Glutamatergic neuron (in vitro differentiated cells): Measurements from ENCODE around the gene C22orf15. TPM values are rescaled to one million over a fixed set of nuclear protein-coding genes. Genes with fewer than 3 reads are reported as not detected.

ENCODE experiments used
- DNase-seq: peaks from one replicate; pipeline ENCODE4 v3.0.0; 2022
- H3K27ac Mint-ChIP-seq: one replicate; pipeline ENCODE4 v1.8.0; 2020; ENCODE audit warnings: mild to moderate bottlenecking, mixed read lengths, inconsistent platforms; ENCODE audit not compliant: unreplicated experiment
- H3K27me3 Mint-ChIP-seq: one replicate; pipeline ENCODE4 v1.8.0; 2020; ENCODE audit warnings: mild to moderate bottlenecking, moderate library complexity, mixed read lengths, inconsistent platforms; ENCODE audit not compliant: unreplicated experiment
- H3K36me3 Mint-ChIP-seq: one replicate; pipeline ENCODE4 v1.8.0; 2020; ENCODE audit warnings: mild to moderate bottlenecking, mixed read lengths, inconsistent platforms; ENCODE audit not compliant: unreplicated experiment
- H3K4me1 Mint-ChIP-seq: one replicate; pipeline ENCODE4 v1.8.0; 2020; ENCODE audit warnings: mild to moderate bottlenecking, low read depth, mixed read lengths, inconsistent platforms; ENCODE audit not compliant: unreplicated experiment
- H3K4me3 Mint-ChIP-seq: one replicate; pipeline ENCODE4 v1.8.0; 2020; ENCODE audit warnings: mild to moderate bottlenecking, mixed read lengths, inconsistent platforms; ENCODE audit not compliant: unreplicated experiment
- H3K9me3 Mint-ChIP-seq: one replicate; pipeline ENCODE4 v1.8.0; 2020; ENCODE audit warnings: mild to moderate bottlenecking, moderate library complexity, mixed read lengths, inconsistent platforms; ENCODE audit not compliant: unreplicated experiment
- CTCF ChIP-seq: fragments of 200-600 bp; sonication (generic); IDR thresholded peaks from one replicate; pipeline ENCODE4 v1.5.0; 2021; ENCODE audit not compliant: partially characterized antibody, unreplicated experiment
- total RNA-seq: library from RNA; stranded (reverse); fragmentation: NEBNext Ultra II Directional; extraction: Animal tissue kit (Norgen Biotek cat#: 25700); gene quantifications from one replicate; pipeline ENCODE4 v1.2.1, GENCODE V29; 2021; ENCODE audit not compliant: unreplicated experiment

The C22orf15 gene
- total RNA-seq, 1 donor from 2014 or later: not detected

- Mint-ChIP-seq H3K4me3 (peak overlapping the region; percentile 95), H3K9me3 (peaks cover 7% of the 10 kb centered on the region), H3K4me1 (peaks cover 10% of the 10 kb centered on the region), H3K27ac (peak overlapping the region; percentile 84), H3K36me3 (no peaks in the 10 kb centered on the region), H3K27me3 (peaks cover 18% of the 10 kb centered on the region)
- TF ChIP-seq CTCF: no peak
- no peak for DNase-seq
Measured at GRCh38 chr22:23773483-23774113, 10.8 kb downstream of the C22orf15 start.

- H3K27ac Mint-ChIP-seq: no peak overlapping the region
- peaks cover 18% of the 10 kb centered on the region for H3K27me3 Mint-ChIP-seq
- TF ChIP-seq CTCF: no peak
- H3K4me1 Mint-ChIP-seq: peaks cover 10% of the 10 kb centered on the region
- peak overlapping the region; percentile 95 for H3K4me3 Mint-ChIP-seq
- DNase-seq: no peak
- no peaks in the 10 kb centered on the region for H3K36me3 Mint-ChIP-seq
- H3K9me3 Mint-ChIP-seq: peaks cover 7% of the 10 kb centered on the region
Measured at GRCh38 chr22:23774114-23774921, 11.5 kb downstream of the C22orf15 start.

GRCh38 chr22:23774922-23775436, 12.2 kb downstream of the C22orf15 start:
- Mint-ChIP-seq H3K4me3 (peak overlapping the region; percentile 18), H3K27ac (no peak overlapping the region), H3K27me3 (peaks cover 17% of the 10 kb centered on the region), H3K4me1 (peaks cover 10% of the 10 kb centered on the region), H3K9me3 (peaks cover 6% of the 10 kb centered on the region), H3K36me3 (peaks cover 3% of the 10 kb centered on the region)
- TF ChIP-seq CTCF: no peak
- no peak for DNase-seq

- DNase-seq: no peak
- TF ChIP-seq CTCF: no peak
- peaks cover 7% of the 10 kb centered on the region for H3K9me3 Mint-ChIP-seq
- H3K27ac Mint-ChIP-seq: no peak overlapping the region
- peaks cover 3% of the 10 kb centered on the region for H3K36me3 Mint-ChIP-seq
- H3K4me1 Mint-ChIP-seq: peaks cover 10% of the 10 kb centered on the region
- H3K27me3 Mint-ChIP-seq: peaks cover 18% of the 10 kb centered on the region
- H3K4me3 Mint-ChIP-seq: no peak overlapping the region
Measured at GRCh38 chr22:23775779-23776375, 13.1 kb downstream of the C22orf15 start.
